Nephron progenitor cell (in vitro differentiated cells): Measurements from ENCODE around the gene FRRS1L.

ENCODE experiments used
- DNase-seq: peaks from one replicate; pipeline ENCODE4 v3.0.0; 2021
- H3K27ac Mint-ChIP-seq: 2 replicates; pipeline ENCODE4 v1.8.0; 2021; ENCODE audit warnings: mild to moderate bottlenecking, moderate library complexity, mixed read lengths
- H3K27me3 Mint-ChIP-seq: 2 replicates; pipeline ENCODE4 v1.8.0; 2021; ENCODE audit warnings: mild to moderate bottlenecking, low read depth, mixed read lengths; ENCODE audit not compliant: poor library complexity
- H3K36me3 Mint-ChIP-seq: 2 replicates; pipeline ENCODE4 v1.8.0; 2021; ENCODE audit warnings: low read depth, mixed read lengths
- H3K4me1 Mint-ChIP-seq: 2 replicates; pipeline ENCODE4 v1.8.0; 2021; ENCODE audit warnings: mixed read lengths
- H3K4me3 Mint-ChIP-seq: 2 replicates; pipeline ENCODE4 v1.8.0; 2021; ENCODE audit warnings: mild to moderate bottlenecking, moderate library complexity, mixed read lengths
- H3K9me3 Mint-ChIP-seq: 2 replicates; pipeline ENCODE4 v1.8.0; 2021; ENCODE audit warnings: mild to moderate bottlenecking, moderate library complexity, mixed read lengths
- CTCF ChIP-seq: fragments of 200-600 bp; sonication (generic); IDR thresholded peaks from 2 replicates; pipeline ENCODE4 v1.5.0; 2021; ENCODE audit warnings: antibody characterized with exemption

FRRS1L gene, protein sequence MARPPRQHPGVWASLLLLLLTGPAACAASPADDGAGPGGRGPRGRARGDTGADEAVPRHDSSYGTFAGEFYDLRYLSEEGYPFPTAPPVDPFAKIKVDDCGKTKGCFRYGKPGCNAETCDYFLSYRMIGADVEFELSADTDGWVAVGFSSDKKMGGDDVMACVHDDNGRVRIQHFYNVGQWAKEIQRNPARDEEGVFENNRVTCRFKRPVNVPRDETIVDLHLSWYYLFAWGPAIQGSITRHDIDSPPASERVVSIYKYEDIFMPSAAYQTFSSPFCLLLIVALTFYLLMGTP

GRCh38 chr9:109166771-109167601, at the start of gene FRRS1L:
TSS of gene FRRS1L (minus strand) at chr9:109167249. CDS start at chr9:109167138, 111 bp downstream.
- DNase-seq, result peak; percentile 71
- Mint-ChIP-seq H3K27ac (no peak within 1 kb of the TSS), H3K4me3 (peak within 1 kb of the TSS; percentile 85), H3K4me1 (peaks cover 6% of the 10 kb centered on the region), H3K36me3 (peaks cover 12% of the 10 kb centered on the region), H3K9me3 (peaks cover 18% of the 10 kb centered on the region), H3K27me3 (peaks cover 71% of the 10 kb centered on the region)
- TF ChIP-seq CTCF, result no peak

DNA sequence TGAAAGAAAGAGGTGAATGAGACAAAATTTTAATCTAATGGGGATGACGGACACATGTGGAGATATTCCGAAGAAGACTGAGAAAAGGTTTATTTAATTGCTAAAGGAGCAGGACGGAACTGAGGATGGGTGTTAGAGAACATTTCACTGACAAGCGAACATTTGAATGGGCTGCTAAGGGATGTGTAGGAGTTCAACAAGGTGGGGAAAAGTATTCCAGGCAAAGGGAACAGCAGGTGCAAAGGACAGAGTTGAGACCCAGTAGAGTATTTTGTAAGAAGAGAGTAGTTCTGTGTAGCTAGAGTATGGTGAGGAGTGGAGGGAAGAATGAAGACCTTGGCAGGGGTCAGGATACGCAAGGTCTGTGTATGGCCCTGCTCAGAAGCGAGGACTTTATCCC, 47.4 kb upstream of the FRRS1L start:
- H3K4me1 Mint-ChIP-seq, result no peaks in the 10 kb centered on the region
- H3K36me3 Mint-ChIP-seq, result no peaks in the 10 kb centered on the region
- DNase-seq, result no peak
- no peak overlapping the region for H3K27ac Mint-ChIP-seq
- peaks cover 38% of the 10 kb centered on the region for H3K27me3 Mint-ChIP-seq
- TF ChIP-seq CTCF, result no peak
- no peaks in the 10 kb centered on the region for H3K9me3 Mint-ChIP-seq
- H3K4me3 Mint-ChIP-seq, result no peak overlapping the region

DNA sequence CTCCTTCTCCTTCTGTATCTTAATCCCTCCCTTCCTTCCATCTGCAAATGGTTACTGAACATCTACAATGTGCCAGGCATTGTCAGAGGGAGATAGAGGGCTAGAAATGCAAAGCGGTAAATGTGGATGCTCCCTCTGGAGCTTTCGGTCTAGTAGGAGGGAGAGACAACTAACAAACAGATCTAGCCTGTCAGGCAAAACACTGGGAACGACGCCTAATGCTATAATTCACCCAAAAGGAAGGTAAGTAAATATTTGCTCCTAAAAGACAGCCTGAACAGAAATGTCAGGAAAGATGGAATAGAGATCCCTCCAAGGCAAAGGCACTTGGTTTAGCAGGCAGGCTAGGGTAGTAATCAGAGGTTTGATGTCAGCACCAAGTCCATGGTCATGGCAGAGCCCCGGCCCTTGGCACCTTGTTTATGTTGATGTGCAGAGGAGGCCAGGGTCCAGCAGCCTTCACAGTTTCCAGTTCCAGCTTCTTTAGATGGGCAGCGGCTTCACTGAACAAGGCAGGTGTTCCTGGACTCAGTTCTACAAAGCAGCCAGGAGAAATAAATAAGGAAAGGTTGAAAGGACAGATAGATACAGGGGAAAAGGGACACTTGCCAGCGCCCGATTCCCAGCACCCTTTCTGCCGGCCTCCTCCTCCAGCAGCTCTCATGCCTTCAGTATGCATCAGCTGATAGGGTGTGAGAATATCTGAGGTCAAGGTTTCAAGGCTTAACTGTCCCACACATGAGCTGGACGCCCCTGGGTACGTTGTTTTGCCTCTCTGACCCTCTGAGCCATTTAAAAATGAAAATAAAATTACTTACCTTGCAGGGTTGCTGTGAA, 46.5 kb upstream of the FRRS1L start:
- no peak for DNase-seq
- no peak for TF ChIP-seq CTCF
- Mint-ChIP-seq H3K27ac (no peak overlapping the region), H3K9me3 (no peaks in the 10 kb centered on the region), H3K27me3 (peaks cover 39% of the 10 kb centered on the region), H3K4me3 (no peak overlapping the region), H3K4me1 (no peaks in the 10 kb centered on the region), H3K36me3 (no peaks in the 10 kb centered on the region)

DNA sequence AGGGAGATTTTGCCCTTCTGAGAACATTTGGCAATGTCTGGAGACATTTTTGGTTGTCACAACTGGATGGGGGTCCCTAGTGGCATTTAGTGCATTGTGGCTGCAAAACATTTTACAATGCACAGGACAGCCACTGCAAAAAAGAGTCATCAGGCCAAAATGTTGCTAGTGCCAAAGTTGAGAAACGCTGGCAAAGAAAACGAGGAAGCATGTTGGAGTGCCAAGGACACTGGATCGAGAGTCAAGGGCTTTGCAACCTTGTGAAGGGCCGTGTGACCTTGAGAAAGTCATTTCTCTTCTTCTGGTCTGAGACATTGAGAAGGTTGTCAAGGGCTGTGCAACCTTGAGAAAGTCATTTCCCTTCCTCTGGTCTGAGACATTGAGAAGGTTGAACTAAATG, 45.7 kb upstream of the FRRS1L start:
- DNase-seq, result no peak
- no peak overlapping the region for H3K4me3 Mint-ChIP-seq
- H3K9me3 Mint-ChIP-seq, result no peaks in the 10 kb centered on the region
- H3K27me3 Mint-ChIP-seq, result peaks cover 33% of the 10 kb centered on the region
- H3K4me1 Mint-ChIP-seq, result no peaks in the 10 kb centered on the region
- no peak for TF ChIP-seq CTCF
- H3K36me3 Mint-ChIP-seq, result no peaks in the 10 kb centered on the region
- H3K27ac Mint-ChIP-seq, result no peak overlapping the region

GRCh38 chr9:109206670-109207069, 39.6 kb upstream of the FRRS1L start:
- no peaks in the 10 kb centered on the region for H3K36me3 Mint-ChIP-seq
- no peak overlapping the region for H3K4me3 Mint-ChIP-seq
- H3K4me1 Mint-ChIP-seq, result no peaks in the 10 kb centered on the region
- peaks cover 46% of the 10 kb centered on the region for H3K27me3 Mint-ChIP-seq
- no peak for DNase-seq
- no peaks in the 10 kb centered on the region for H3K9me3 Mint-ChIP-seq
- H3K27ac Mint-ChIP-seq, result no peak overlapping the region
- TF ChIP-seq CTCF, result no peak
